HEK293 (cell line): Measurements from ENCODE around the gene AHRR.
A peak's percentile ranks its signal among the peaks of the same experiment; 100 is the strongest.

ENCODE experiments used
- KLF8 ChIP-seq: fragments of 450-650 bp; formaldehyde crosslinking; IDR thresholded peaks from 2 replicates; pipeline ENCODE4 v1.5.1; 2016; ENCODE audit warnings: missing biosample characterization, missing genetic modification characterization
- MEIS1 ChIP-seq: sonication (generic); formaldehyde crosslinking; IDR thresholded peaks from 2 replicates; pipeline ENCODE4 v1.8.1; 2022; ENCODE audit warnings: missing genetic modification reagents, mild to moderate bottlenecking, borderline replicate concordance
- MYNN ChIP-seq: fragments of 450-650 bp; formaldehyde crosslinking; IDR thresholded peaks from 2 replicates; pipeline ENCODE4 v1.5.1; 2016; ENCODE audit warnings: missing biosample characterization, missing genetic modification characterization, borderline replicate concordance
- PRDM1 ChIP-seq: fragments of 450-650 bp; formaldehyde crosslinking; IDR thresholded peaks from 2 replicates; pipeline ENCODE4; 2016; ENCODE audit warnings: missing biosample characterization, missing genetic modification characterization
- REPIN1 ChIP-seq: fragments of 450-650 bp; formaldehyde crosslinking; IDR thresholded peaks from 2 replicates; pipeline ENCODE4 v1.5.1; 2017; ENCODE audit warnings: missing biosample characterization, missing genetic modification characterization, low read depth
- SALL2 ChIP-seq: fragments of 450-650 bp; formaldehyde crosslinking; IDR thresholded peaks from 2 replicates; pipeline ENCODE4 v1.5.0; 2017; ENCODE audit warnings: missing biosample characterization, mild to moderate bottlenecking, missing genetic modification characterization, borderline replicate concordance
- SETDB1 ChIP-seq: IDR thresholded peaks from one replicate; pipeline ENCODE4 v1.6.1; 2017; ENCODE audit warnings: mild to moderate bottlenecking, low read length, moderate library complexity, mixed read lengths; ENCODE audit not compliant: insufficient read length
- ZEB2 ChIP-seq: fragments of 450-650 bp; formaldehyde crosslinking; IDR thresholded peaks from 2 replicates; pipeline ENCODE4 v1.5.1; 2016; ENCODE audit warnings: missing biosample characterization, missing genetic modification characterization
- ZFP37 ChIP-seq: fragments of 450-650 bp; formaldehyde crosslinking; IDR thresholded peaks from 2 replicates; pipeline ENCODE4 v1.5.1; 2016; ENCODE audit warnings: missing biosample characterization, missing genetic modification characterization
- ZNF132 ChIP-seq: fragments of 450-650 bp; formaldehyde crosslinking; IDR thresholded peaks from 2 replicates; pipeline ENCODE4 v1.5.1; 2017; ENCODE audit warnings: missing biosample characterization, missing genetic modification characterization, borderline replicate concordance
- ZNF157 ChIP-seq: fragments of 450-650 bp; formaldehyde crosslinking; IDR thresholded peaks from 2 replicates; pipeline ENCODE4 v1.5.1; 2016; ENCODE audit warnings: missing biosample characterization, missing genetic modification characterization
- ZNF175 ChIP-seq: fragments of 450-650 bp; formaldehyde crosslinking; IDR thresholded peaks from 2 replicates; pipeline ENCODE4 v1.5.1; 2016; ENCODE audit warnings: missing biosample characterization, missing genetic modification characterization
- ZNF19 ChIP-seq: fragments of 450-650 bp; formaldehyde crosslinking; IDR thresholded peaks from 2 replicates; pipeline ENCODE4; 2016; ENCODE audit warnings: missing biosample characterization, missing genetic modification characterization, low read depth
- ZNF292 ChIP-seq: fragments of 450-650 bp; formaldehyde crosslinking; IDR thresholded peaks from 2 replicates; pipeline ENCODE4 v1.5.1; 2016; ENCODE audit warnings: low read depth, missing biosample characterization, missing genetic modification characterization, borderline replicate concordance
- ZNF324 ChIP-seq: fragments of 450-650 bp; formaldehyde crosslinking; IDR thresholded peaks from 2 replicates; pipeline ENCODE4 v1.5.1; 2016; ENCODE audit warnings: missing biosample characterization, missing genetic modification characterization
- ZNF391 ChIP-seq: fragments of 450-650 bp; formaldehyde crosslinking; IDR thresholded peaks from 2 replicates; pipeline ENCODE4 v1.5.1; 2016; ENCODE audit warnings: low read depth, missing biosample characterization, missing genetic modification characterization, borderline replicate concordance
- ZNF394 ChIP-seq: fragments of 450-650 bp; formaldehyde crosslinking; IDR thresholded peaks from 2 replicates; pipeline ENCODE4 v1.5.1; 2016; ENCODE audit warnings: missing biosample characterization, missing genetic modification characterization, mild to moderate bottlenecking, moderate library complexity, borderline replicate concordance
- ZNF548 ChIP-seq: fragments of 450-650 bp; formaldehyde crosslinking; IDR thresholded peaks from 2 replicates; pipeline ENCODE4 v1.5.1; 2016; ENCODE audit warnings: missing biosample characterization, missing genetic modification characterization
- ZNF560 ChIP-seq: fragments of 450-650 bp; formaldehyde crosslinking; IDR thresholded peaks from 2 replicates; pipeline ENCODE4 v1.5.1; 2017; ENCODE audit warnings: missing biosample characterization, missing genetic modification characterization, borderline replicate concordance
- ZNF571 ChIP-seq: fragments of 450-650 bp; formaldehyde crosslinking; IDR thresholded peaks from 2 replicates; pipeline ENCODE4 v1.5.0; 2017; ENCODE audit warnings: missing biosample characterization, missing genetic modification characterization
- ZNF610 ChIP-seq: fragments of 450-650 bp; formaldehyde crosslinking; IDR thresholded peaks from 2 replicates; pipeline ENCODE4 v1.5.1; 2016; ENCODE audit warnings: missing biosample characterization, missing genetic modification characterization, borderline replicate concordance
- ZNF664 ChIP-seq: fragments of 450-650 bp; formaldehyde crosslinking; IDR thresholded peaks from 2 replicates; pipeline ENCODE4 v1.5.1; 2016; ENCODE audit warnings: missing biosample characterization, missing genetic modification characterization
- ZNF677 ChIP-seq: fragments of 450-650 bp; IDR thresholded peaks from 2 replicates; pipeline ENCODE4 v1.5.0; 2018; ENCODE audit warnings: missing biosample characterization, mild to moderate bottlenecking, missing genetic modification characterization, moderate library complexity
- ZNF76 ChIP-seq: fragments of 450-650 bp; formaldehyde crosslinking; IDR thresholded peaks from 2 replicates; pipeline ENCODE4; 2016; ENCODE audit warnings: low read depth, missing biosample characterization, missing genetic modification characterization, borderline replicate concordance
- ZSCAN16 ChIP-seq: fragments of 450-650 bp; formaldehyde crosslinking; IDR thresholded peaks from 2 replicates; pipeline ENCODE4 v1.5.1; 2016; ENCODE audit warnings: missing biosample characterization, missing genetic modification characterization
- TF ChIP-seq, protein P1 (sequence below): fragments of 450-650 bp; IDR thresholded peaks from 2 replicates; pipeline ENCODE4 v1.5.1; 2018; ENCODE audit warnings: missing biosample characterization, missing genetic modification characterization
- TF ChIP-seq, protein P2 (sequence below): fragments of 450-650 bp; formaldehyde crosslinking; IDR thresholded peaks from 2 replicates; pipeline ENCODE4 v1.5.1; 2016; ENCODE audit warnings: missing biosample characterization, missing genetic modification characterization
- TF ChIP-seq, protein P3 (sequence below): fragments of 450-650 bp; formaldehyde crosslinking; IDR thresholded peaks from 2 replicates; pipeline ENCODE4 v1.5.1; 2016; ENCODE audit warnings: missing biosample characterization, missing genetic modification characterization, low read depth
- TF ChIP-seq, protein P4 (sequence below): fragments of 450-650 bp; formaldehyde crosslinking; IDR thresholded peaks from 2 replicates; pipeline ENCODE4 v1.5.1; 2016; ENCODE audit warnings: missing biosample characterization, missing genetic modification characterization, low read depth
- TF ChIP-seq, protein P5 (sequence below): fragments of 450-650 bp; formaldehyde crosslinking; IDR thresholded peaks from 2 replicates; pipeline ENCODE4 v1.5.1; 2017; ENCODE audit warnings: missing biosample characterization, missing genetic modification characterization

The AHRR gene

DNA sequence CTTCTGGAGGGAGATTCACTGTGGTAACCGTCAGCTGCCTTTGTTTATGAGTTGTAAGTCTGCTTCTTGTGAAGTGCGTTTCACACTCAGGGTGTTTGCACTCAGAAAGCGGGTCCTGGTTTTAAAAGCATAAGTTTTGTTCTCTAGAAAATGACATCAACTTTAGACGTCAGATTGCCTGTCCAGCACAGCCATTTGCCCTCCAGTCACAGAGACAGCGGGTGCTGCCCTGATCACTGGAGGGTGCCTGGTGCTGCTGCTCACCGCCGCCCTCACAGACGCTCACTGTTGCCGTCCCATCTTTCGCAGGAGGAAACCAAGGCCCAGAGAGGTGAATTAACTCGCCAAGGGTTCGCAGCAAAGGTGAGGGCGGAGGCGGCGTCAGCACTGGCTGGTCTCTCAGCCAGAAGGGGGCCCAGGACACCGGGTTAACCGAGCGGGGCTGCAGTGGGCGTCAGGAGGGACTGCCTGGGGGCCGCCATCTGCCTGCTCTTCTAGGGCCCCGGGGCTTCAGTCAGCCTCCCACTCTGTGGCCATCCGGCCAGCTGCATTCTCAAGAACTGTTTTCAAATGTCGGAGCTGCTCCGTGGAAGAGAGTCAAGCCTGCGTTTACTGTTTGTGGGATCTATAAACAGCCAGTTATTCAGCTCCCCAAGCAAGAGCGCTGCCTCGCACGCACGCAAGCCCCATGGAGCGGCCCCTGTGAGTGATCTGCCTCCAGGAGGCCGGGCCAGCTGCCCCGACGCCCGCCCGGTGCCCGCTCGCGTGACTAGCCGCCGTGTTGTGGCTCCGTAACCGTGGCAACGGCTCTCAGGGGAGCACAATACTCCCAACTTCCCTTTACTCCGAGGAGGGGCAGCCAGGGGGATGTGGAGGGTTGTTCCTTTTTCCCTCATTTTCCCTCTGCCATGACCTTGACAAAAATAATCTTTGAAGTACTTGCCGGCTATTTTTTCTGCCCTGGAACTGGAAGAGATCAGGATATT lies 78.1 kb downstream of the AHRR start (continued):
- TF ChIP-seq ZNF548 (no peak), ZNF394 (tag by site-specific recombination) (peak; percentile 77; the same call in 1 of the 2 replicates), ZNF571 (no peak), ZNF76 (tag by site-specific recombination) (peak; percentile 73), ZNF391 (tag by site-specific recombination) (peak; percentile 16; the same call in 1 of the 2 replicates), KLF8 (tag by site-specific recombination) (0 out of 2 replicates have a peak, but pooled peaks have one; percentile 56), REPIN1 (tag by site-specific recombination) (0 out of 2 replicates have a peak, but pooled peaks have one; percentile 11), ZNF664 (no peak), SALL2 (no peak), MEIS1 (CRISPR knock-in tag) (no peak), ZEB2 (tag by site-specific recombination) (peak; percentile 89), ZSCAN16 (peak; percentile 83), PRDM1 (no peak), ZNF610 (tag by site-specific recombination) (peak; percentile 57; the same call in 1 of the 2 replicates), MYNN (no peak), ZNF132 (tag by site-specific recombination) (no peak), ZNF19 (tag by site-specific recombination) (no peak), ZNF292 (tag by site-specific recombination) (no peak), ZNF157 (no peak), ZFP37 (tag by site-specific recombination) (no peak), ZNF677 (tag by site-specific recombination) (no peak), ZNF324 (peak; percentile 66; the same call in 1 of the 2 replicates), ZNF175 (no peak), ZNF560 (tag by site-specific recombination) (no peak), SETDB1 (no peak)
- TF ChIP-seq, protein P1, sequence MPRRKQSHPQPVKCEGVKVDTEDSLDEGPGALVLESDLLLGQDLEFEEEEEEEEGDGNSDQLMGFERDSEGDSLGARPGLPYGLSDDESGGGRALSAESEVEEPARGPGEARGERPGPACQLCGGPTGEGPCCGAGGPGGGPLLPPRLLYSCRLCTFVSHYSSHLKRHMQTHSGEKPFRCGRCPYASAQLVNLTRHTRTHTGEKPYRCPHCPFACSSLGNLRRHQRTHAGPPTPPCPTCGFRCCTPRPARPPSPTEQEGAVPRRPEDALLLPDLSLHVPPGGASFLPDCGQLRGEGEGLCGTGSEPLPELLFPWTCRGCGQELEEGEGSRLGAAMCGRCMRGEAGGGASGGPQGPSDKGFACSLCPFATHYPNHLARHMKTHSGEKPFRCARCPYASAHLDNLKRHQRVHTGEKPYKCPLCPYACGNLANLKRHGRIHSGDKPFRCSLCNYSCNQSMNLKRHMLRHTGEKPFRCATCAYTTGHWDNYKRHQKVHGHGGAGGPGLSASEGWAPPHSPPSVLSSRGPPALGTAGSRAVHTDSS (tag by site-specific recombination), result no peak
- TF ChIP-seq, protein P2, sequence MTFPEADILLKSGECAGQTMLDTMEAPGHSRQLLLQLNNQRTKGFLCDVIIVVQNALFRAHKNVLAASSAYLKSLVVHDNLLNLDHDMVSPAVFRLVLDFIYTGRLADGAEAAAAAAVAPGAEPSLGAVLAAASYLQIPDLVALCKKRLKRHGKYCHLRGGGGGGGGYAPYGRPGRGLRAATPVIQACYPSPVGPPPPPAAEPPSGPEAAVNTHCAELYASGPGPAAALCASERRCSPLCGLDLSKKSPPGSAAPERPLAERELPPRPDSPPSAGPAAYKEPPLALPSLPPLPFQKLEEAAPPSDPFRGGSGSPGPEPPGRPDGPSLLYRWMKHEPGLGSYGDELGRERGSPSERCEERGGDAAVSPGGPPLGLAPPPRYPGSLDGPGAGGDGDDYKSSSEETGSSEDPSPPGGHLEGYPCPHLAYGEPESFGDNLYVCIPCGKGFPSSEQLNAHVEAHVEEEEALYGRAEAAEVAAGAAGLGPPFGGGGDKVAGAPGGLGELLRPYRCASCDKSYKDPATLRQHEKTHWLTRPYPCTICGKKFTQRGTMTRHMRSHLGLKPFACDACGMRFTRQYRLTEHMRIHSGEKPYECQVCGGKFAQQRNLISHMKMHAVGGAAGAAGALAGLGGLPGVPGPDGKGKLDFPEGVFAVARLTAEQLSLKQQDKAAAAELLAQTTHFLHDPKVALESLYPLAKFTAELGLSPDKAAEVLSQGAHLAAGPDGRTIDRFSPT (tag by site-specific recombination), result peak; percentile 95
- TF ChIP-seq, protein P3, sequence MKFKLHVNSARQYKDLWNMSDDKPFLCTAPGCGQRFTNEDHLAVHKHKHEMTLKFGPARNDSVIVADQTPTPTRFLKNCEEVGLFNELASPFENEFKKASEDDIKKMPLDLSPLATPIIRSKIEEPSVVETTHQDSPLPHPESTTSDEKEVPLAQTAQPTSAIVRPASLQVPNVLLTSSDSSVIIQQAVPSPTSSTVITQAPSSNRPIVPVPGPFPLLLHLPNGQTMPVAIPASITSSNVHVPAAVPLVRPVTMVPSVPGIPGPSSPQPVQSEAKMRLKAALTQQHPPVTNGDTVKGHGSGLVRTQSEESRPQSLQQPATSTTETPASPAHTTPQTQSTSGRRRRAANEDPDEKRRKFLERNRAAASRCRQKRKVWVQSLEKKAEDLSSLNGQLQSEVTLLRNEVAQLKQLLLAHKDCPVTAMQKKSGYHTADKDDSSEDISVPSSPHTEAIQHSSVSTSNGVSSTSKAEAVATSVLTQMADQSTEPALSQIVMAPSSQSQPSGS, result no peak
- TF ChIP-seq, protein P4, sequence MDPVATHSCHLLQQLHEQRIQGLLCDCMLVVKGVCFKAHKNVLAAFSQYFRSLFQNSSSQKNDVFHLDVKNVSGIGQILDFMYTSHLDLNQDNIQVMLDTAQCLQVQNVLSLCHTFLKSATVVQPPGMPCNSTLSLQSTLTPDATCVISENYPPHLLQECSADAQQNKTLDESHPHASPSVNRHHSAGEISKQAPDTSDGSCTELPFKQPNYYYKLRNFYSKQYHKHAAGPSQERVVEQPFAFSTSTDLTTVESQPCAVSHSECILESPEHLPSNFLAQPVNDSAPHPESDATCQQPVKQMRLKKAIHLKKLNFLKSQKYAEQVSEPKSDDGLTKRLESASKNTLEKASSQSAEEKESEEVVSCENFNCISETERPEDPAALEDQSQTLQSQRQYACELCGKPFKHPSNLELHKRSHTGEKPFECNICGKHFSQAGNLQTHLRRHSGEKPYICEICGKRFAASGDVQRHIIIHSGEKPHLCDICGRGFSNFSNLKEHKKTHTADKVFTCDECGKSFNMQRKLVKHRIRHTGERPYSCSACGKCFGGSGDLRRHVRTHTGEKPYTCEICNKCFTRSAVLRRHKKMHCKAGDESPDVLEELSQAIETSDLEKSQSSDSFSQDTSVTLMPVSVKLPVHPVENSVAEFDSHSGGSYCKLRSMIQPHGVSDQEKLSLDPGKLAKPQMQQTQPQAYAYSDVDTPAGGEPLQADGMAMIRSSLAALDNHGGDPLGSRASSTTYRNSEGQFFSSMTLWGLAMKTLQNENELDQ, result no peak
- TF ChIP-seq, protein P5, sequence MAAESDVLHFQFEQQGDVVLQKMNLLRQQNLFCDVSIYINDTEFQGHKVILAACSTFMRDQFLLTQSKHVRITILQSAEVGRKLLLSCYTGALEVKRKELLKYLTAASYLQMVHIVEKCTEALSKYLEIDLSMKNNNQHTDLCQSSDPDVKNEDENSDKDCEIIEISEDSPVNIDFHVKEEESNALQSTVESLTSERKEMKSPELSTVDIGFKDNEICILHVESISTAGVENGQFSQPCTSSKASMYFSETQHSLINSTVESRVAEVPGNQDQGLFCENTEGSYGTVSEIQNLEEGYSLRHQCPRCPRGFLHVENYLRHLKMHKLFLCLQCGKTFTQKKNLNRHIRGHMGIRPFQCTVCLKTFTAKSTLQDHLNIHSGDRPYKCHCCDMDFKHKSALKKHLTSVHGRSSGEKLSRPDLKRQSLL, result 0 out of 2 replicates have a peak, but pooled peaks have one; percentile 25
